HL-60 (cell line): ENCODE data around the gene RIC8B.

ENCODE experiments used
- POLR2AphosphoS5 ChIP-seq: IDR thresholded peaks from 2 replicates; pipeline ENCODE4 v1.6.1; 2012; ENCODE audit warnings: low read depth
- TF ChIP-seq, protein P1 (sequence below): IDR thresholded peaks from one replicate; pipeline ENCODE4 v1.5.1; 2011; ENCODE audit warnings: low read length, control low read depth, inconsistent platforms; ENCODE audit not compliant: insufficient read depth
- TF ChIP-seq, protein P2 (sequence below): IDR thresholded peaks from 2 replicates; pipeline ENCODE4 v1.6.1; 2012; ENCODE audit warnings: low read depth; ENCODE audit not compliant: insufficient replicate concordance

DNA sequence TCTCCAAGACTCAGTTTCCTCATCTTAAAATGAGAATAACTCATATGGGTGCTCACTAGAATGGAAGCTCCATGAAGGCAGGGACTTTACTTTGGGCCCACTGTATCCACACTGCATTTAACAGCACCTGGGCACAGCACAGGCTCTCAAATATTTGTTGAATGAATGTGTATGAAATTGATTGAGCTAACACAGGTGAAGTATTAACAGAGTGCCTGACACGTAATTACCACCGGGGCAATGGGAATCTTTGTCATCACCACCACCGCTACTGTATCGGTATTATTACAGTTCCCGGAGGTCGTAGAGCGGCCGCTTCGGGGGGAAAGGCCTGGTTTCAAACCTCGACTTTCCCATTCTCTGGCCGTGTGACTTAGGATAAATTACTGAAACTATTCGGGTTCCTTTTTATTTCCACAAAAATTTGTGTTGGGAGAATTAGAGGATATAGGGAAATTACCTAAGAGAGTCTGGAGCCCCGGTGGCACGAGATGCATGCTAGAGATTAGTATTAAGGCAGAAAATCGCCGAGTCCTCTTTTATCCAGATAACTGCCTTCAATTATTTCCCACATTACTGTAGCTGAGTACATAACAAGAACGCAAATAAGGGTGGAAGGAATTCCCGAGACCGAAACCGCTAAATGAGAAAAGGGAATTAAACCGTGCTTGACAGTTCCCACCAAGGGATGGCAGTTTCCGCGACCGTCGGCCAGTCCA lies 1.0 kb upstream of the RIC8B start:
- TF ChIP-seq, protein P1, sequence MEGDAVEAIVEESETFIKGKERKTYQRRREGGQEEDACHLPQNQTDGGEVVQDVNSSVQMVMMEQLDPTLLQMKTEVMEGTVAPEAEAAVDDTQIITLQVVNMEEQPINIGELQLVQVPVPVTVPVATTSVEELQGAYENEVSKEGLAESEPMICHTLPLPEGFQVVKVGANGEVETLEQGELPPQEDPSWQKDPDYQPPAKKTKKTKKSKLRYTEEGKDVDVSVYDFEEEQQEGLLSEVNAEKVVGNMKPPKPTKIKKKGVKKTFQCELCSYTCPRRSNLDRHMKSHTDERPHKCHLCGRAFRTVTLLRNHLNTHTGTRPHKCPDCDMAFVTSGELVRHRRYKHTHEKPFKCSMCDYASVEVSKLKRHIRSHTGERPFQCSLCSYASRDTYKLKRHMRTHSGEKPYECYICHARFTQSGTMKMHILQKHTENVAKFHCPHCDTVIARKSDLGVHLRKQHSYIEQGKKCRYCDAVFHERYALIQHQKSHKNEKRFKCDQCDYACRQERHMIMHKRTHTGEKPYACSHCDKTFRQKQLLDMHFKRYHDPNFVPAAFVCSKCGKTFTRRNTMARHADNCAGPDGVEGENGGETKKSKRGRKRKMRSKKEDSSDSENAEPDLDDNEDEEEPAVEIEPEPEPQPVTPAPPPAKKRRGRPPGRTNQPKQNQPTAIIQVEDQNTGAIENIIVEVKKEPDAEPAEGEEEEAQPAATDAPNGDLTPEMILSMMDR = no peak
- TF ChIP-seq POLR2AphosphoS5 = no peak
- TF ChIP-seq, protein P2, sequence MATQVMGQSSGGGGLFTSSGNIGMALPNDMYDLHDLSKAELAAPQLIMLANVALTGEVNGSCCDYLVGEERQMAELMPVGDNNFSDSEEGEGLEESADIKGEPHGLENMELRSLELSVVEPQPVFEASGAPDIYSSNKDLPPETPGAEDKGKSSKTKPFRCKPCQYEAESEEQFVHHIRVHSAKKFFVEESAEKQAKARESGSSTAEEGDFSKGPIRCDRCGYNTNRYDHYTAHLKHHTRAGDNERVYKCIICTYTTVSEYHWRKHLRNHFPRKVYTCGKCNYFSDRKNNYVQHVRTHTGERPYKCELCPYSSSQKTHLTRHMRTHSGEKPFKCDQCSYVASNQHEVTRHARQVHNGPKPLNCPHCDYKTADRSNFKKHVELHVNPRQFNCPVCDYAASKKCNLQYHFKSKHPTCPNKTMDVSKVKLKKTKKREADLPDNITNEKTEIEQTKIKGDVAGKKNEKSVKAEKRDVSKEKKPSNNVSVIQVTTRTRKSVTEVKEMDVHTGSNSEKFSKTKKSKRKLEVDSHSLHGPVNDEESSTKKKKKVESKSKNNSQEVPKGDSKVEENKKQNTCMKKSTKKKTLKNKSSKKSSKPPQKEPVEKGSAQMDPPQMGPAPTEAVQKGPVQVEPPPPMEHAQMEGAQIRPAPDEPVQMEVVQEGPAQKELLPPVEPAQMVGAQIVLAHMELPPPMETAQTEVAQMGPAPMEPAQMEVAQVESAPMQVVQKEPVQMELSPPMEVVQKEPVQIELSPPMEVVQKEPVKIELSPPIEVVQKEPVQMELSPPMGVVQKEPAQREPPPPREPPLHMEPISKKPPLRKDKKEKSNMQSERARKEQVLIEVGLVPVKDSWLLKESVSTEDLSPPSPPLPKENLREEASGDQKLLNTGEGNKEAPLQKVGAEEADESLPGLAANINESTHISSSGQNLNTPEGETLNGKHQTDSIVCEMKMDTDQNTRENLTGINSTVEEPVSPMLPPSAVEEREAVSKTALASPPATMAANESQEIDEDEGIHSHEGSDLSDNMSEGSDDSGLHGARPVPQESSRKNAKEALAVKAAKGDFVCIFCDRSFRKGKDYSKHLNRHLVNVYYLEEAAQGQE = no peak
